ENCODE data around the gene UCP2. TPM values are rescaled to one million over a fixed set of nuclear protein-coding genes. Genes with fewer than 3 reads are reported as not detected.

Gene UCP2
- total RNA-seq, 1 experiment from 2014 or later = 54.0 TPM

DNA sequence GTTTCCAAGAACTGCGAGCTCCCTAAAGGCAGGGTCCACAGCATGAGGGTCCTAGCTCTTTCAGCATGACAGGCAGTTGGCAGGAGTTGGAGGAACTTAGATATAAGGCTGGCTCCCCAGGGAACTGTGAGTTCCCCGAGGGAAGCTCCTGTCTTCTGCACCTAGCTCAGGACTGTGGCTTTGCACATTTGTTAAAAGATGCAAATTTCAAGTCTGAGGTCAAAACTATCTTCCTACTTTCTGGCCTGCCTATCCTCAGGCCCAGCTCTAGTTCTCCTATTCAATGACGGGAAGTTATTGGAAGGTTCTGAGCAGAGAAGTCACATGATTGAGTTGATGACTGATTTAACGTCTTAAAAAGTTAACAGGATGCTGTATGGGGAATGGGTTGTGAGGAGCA lies 37.9 kb upstream of the UCP2 start:
- no peak overlapping the region for H3K27ac Mint-ChIP-seq

DNA sequence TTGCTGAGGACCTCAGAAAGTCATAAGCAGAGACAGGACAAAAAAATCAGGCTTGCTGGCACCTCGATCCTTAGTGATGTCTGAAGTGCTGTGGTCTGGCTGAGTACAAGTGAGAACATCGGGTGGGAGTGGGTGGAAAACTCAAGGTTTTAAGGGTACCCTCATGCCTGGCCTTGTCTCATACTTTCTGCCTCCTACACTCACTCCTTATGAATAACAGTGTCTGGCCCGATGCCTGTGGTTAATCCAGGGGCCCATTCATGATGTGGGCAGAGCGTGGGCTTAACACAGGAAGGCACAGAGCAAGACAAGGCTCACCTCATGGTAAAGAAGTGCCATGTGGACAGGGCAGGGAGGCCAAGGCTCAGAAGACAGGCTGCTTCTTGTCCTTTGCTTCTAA lies 37.2 kb upstream of the UCP2 start:
- CTCF ChIA-PET = interaction anchor here (1.2 kb wide), 1 partner anchor 10 kb away, joined by 3 read pairs; no protein-coding TSS in a partner anchor
- DNase-seq (ENCODE audit: low spot score) (no peak), ATAC-seq (no peak)
- POLR2A ChIA-PET = no interaction called here
- H3K9me3 Mint-ChIP-seq = no peaks in the 10 kb centered on the region
- TF ChIP-seq, protein P1, sequence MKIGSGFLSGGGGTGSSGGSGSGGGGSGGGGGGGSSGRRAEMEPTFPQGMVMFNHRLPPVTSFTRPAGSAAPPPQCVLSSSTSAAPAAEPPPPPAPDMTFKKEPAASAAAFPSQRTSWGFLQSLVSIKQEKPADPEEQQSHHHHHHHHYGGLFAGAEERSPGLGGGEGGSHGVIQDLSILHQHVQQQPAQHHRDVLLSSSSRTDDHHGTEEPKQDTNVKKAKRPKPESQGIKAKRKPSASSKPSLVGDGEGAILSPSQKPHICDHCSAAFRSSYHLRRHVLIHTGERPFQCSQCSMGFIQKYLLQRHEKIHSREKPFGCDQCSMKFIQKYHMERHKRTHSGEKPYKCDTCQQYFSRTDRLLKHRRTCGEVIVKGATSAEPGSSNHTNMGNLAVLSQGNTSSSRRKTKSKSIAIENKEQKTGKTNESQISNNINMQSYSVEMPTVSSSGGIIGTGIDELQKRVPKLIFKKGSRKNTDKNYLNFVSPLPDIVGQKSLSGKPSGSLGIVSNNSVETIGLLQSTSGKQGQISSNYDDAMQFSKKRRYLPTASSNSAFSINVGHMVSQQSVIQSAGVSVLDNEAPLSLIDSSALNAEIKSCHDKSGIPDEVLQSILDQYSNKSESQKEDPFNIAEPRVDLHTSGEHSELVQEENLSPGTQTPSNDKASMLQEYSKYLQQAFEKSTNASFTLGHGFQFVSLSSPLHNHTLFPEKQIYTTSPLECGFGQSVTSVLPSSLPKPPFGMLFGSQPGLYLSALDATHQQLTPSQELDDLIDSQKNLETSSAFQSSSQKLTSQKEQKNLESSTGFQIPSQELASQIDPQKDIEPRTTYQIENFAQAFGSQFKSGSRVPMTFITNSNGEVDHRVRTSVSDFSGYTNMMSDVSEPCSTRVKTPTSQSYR (CRISPR knock-in tag; IDR thresholded peaks at IDR 0.05) = no peak
- no peak for TF ChIP-seq MXD4 (CRISPR knock-in tag; IDR thresholded peaks at IDR 0.05; ENCODE audit: borderline replicate concordance)
- no peak for TF ChIP-seq ELF4 (CRISPR knock-in tag; IDR thresholded peaks at IDR 0.05; ENCODE audit: low read depth)
- TF ChIP-seq, protein P2, sequence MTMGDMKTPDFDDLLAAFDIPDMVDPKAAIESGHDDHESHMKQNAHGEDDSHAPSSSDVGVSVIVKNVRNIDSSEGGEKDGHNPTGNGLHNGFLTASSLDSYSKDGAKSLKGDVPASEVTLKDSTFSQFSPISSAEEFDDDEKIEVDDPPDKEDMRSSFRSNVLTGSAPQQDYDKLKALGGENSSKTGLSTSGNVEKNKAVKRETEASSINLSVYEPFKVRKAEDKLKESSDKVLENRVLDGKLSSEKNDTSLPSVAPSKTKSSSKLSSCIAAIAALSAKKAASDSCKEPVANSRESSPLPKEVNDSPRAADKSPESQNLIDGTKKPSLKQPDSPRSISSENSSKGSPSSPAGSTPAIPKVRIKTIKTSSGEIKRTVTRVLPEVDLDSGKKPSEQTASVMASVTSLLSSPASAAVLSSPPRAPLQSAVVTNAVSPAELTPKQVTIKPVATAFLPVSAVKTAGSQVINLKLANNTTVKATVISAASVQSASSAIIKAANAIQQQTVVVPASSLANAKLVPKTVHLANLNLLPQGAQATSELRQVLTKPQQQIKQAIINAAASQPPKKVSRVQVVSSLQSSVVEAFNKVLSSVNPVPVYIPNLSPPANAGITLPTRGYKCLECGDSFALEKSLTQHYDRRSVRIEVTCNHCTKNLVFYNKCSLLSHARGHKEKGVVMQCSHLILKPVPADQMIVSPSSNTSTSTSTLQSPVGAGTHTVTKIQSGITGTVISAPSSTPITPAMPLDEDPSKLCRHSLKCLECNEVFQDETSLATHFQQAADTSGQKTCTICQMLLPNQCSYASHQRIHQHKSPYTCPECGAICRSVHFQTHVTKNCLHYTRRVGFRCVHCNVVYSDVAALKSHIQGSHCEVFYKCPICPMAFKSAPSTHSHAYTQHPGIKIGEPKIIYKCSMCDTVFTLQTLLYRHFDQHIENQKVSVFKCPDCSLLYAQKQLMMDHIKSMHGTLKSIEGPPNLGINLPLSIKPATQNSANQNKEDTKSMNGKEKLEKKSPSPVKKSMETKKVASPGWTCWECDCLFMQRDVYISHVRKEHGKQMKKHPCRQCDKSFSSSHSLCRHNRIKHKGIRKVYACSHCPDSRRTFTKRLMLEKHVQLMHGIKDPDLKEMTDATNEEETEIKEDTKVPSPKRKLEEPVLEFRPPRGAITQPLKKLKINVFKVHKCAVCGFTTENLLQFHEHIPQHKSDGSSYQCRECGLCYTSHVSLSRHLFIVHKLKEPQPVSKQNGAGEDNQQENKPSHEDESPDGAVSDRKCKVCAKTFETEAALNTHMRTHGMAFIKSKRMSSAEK (CRISPR knock-in tag; IDR thresholded peaks at IDR 0.05; ENCODE audit: borderline replicate concordance) = no peak
- TF ChIP-seq ZNF219 (CRISPR knock-in tag; IDR thresholded peaks at IDR 0.05; ENCODE audit: borderline replicate concordance) = no peak
- no peak for TF ChIP-seq IRF2 (CRISPR knock-in tag; IDR thresholded peaks at IDR 0.05; ENCODE audit: borderline replicate concordance, low read depth)
- TF ChIP-seq, protein P3, sequence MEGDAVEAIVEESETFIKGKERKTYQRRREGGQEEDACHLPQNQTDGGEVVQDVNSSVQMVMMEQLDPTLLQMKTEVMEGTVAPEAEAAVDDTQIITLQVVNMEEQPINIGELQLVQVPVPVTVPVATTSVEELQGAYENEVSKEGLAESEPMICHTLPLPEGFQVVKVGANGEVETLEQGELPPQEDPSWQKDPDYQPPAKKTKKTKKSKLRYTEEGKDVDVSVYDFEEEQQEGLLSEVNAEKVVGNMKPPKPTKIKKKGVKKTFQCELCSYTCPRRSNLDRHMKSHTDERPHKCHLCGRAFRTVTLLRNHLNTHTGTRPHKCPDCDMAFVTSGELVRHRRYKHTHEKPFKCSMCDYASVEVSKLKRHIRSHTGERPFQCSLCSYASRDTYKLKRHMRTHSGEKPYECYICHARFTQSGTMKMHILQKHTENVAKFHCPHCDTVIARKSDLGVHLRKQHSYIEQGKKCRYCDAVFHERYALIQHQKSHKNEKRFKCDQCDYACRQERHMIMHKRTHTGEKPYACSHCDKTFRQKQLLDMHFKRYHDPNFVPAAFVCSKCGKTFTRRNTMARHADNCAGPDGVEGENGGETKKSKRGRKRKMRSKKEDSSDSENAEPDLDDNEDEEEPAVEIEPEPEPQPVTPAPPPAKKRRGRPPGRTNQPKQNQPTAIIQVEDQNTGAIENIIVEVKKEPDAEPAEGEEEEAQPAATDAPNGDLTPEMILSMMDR (IDR thresholded peaks at IDR 0.05) = no peak
- no peaks in the 10 kb centered on the region for H3K27me3 Mint-ChIP-seq (ENCODE audit: low read depth)
- peaks cover 6% of the 10 kb centered on the region for H3K4me1 Mint-ChIP-seq
- peaks cover 4% of the 10 kb centered on the region for H3K36me3 Mint-ChIP-seq
- no peak overlapping the region for H3K27ac Mint-ChIP-seq
- H3K4me3 Mint-ChIP-seq = no peak overlapping the region

More for the DNA sequence above, 37.9 kb upstream of the UCP2 start:
- Mint-ChIP-seq H3K9me3 (no peaks in the 10 kb centered on the region), H3K4me1 (peaks cover 6% of the 10 kb centered on the region), H3K36me3 (peaks cover 4% of the 10 kb centered on the region), H3K4me3 (no peak overlapping the region), H3K27me3 (ENCODE audit: low read depth) (no peaks in the 10 kb centered on the region)
- TF ChIP-seq, protein P1 (CRISPR knock-in tag; IDR thresholded peaks at IDR 0.05) = no peak
- TF ChIP-seq NFE2L1 (CRISPR knock-in tag; IDR thresholded peaks at IDR 0.05) (no peak), SMAD4 (CRISPR knock-in tag; IDR thresholded peaks at IDR 0.05) (no peak), ZNF121 (CRISPR knock-in tag; IDR thresholded peaks at IDR 0.05) (no peak), ZNF263 (CRISPR knock-in tag; IDR thresholded peaks at IDR 0.05; ENCODE audit: low read depth) (no peak), FOXP1 (CRISPR knock-in tag; IDR thresholded peaks at IDR 0.05; ENCODE audit: borderline replicate concordance) (no peak), TCF7 (CRISPR knock-in tag; IDR thresholded peaks at IDR 0.05; ENCODE audit: low read depth) (no peak), TEAD1 (CRISPR knock-in tag; IDR thresholded peaks at IDR 0.05) (no peak)
- TF ChIP-seq, protein P4, sequence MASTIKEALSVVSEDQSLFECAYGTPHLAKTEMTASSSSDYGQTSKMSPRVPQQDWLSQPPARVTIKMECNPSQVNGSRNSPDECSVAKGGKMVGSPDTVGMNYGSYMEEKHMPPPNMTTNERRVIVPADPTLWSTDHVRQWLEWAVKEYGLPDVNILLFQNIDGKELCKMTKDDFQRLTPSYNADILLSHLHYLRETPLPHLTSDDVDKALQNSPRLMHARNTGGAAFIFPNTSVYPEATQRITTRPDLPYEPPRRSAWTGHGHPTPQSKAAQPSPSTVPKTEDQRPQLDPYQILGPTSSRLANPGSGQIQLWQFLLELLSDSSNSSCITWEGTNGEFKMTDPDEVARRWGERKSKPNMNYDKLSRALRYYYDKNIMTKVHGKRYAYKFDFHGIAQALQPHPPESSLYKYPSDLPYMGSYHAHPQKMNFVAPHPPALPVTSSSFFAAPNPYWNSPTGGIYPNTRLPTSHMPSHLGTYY (CRISPR knock-in tag; IDR thresholded peaks at IDR 0.05) = no peak
- TF ChIP-seq, protein P5, sequence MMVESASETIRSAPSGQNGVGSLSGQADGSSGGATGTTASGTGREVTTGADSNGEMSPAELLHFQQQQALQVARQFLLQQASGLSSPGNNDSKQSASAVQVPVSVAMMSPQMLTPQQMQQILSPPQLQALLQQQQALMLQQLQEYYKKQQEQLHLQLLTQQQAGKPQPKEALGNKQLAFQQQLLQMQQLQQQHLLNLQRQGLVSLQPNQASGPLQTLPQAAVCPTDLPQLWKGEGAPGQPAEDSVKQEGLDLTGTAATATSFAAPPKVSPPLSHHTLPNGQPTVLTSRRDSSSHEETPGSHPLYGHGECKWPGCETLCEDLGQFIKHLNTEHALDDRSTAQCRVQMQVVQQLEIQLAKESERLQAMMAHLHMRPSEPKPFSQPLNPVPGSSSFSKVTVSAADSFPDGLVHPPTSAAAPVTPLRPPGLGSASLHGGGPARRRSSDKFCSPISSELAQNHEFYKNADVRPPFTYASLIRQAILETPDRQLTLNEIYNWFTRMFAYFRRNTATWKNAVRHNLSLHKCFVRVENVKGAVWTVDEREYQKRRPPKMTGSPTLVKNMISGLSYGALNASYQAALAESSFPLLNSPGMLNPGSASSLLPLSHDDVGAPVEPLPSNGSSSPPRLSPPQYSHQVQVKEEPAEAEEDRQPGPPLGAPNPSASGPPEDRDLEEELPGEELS (CRISPR knock-in tag; IDR thresholded peaks at IDR 0.05) = no peak
- TF ChIP-seq, protein P6, sequence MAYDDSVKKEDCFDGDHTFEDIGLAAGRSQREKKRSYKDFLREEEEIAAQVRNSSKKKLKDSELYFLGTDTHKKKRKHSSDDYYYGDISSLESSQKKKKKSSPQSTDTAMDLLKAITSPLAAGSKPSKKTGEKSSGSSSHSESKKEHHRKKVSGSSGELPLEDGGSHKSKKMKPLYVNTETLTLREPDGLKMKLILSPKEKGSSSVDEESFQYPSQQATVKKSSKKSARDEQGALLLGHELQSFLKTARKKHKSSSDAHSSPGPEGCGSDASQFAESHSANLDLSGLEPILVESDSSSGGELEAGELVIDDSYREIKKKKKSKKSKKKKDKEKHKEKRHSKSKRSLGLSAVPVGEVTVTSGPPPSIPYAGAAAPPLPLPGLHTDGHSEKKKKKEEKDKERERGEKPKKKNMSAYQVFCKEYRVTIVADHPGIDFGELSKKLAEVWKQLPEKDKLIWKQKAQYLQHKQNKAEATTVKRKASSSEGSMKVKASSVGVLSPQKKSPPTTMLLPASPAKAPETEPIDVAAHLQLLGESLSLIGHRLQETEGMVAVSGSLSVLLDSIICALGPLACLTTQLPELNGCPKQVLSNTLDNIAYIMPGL (CRISPR knock-in tag; IDR thresholded peaks at IDR 0.05) = no peak
- ChIA-PET POLR2A (no interaction called here), CTCF (interaction anchor here (1.2 kb wide), 1 partner anchor 10 kb away, joined by 3 read pairs; no protein-coding TSS in a partner anchor)
- ATAC-seq (no peak), DNase-seq (ENCODE audit: low spot score) (no peak)

Data from WTC11 (cell line).